Osteoblast (primary cell): ENCODE measurements around the gene KCTD10. TPM values are rescaled to one million over a fixed set of nuclear protein-coding genes. Genes with fewer than 3 reads are reported as not detected.
"Not testable (repeated sequence)": the region's sequence is repeated elsewhere in the genome, so short reads cannot be mapped to it uniquely, and the experiment has no call there.

ENCODE experiments used
- DNase-seq: peaks from one replicate; pipeline ENCODE4 v3.0.0; 2011; ENCODE audit warnings: low spot score, mixed read lengths; ENCODE audit not compliant: insufficient read length; ENCODE audit errors: missing footprints
- H2AFZ ChIP-seq: 2 replicates; pipeline ENCODE4 v1.6.0; 2011; ENCODE audit warnings: mild to moderate bottlenecking, low read length
- H3K27ac ChIP-seq: 2 replicates; pipeline ENCODE4 v1.5.1; 2011; ENCODE audit warnings: mild to moderate bottlenecking, low read depth, low read length, moderate library complexity
- H3K27me3 ChIP-seq: 2 replicates; pipeline ENCODE4 v1.6.0; 2012; ENCODE audit warnings: mild to moderate bottlenecking, control low read depth, inconsistent platforms, low read length, moderate library complexity; ENCODE audit not compliant: insufficient read depth
- H3K36me3 ChIP-seq: 2 replicates; pipeline ENCODE4 v1.5.1; 2011; ENCODE audit warnings: mild to moderate bottlenecking, low read length, control low read depth, moderate library complexity; ENCODE audit not compliant: insufficient read depth
- H3K4me1 ChIP-seq: 2 replicates; pipeline ENCODE4 v1.5.1; 2011; ENCODE audit warnings: mild to moderate bottlenecking, low read length, control low read depth, moderate library complexity; ENCODE audit not compliant: insufficient read depth
- H3K4me2 ChIP-seq: 2 replicates; pipeline ENCODE4 v1.6.0; 2011; ENCODE audit warnings: mild to moderate bottlenecking, low read length; ENCODE audit not compliant: insufficient read depth
- H3K4me3 ChIP-seq: fragments of 200-600 bp; sonication (generic); 3 replicates; pipeline ENCODE4 v1.5.1; 2012; ENCODE audit warnings: mild to moderate bottlenecking, low read length, inconsistent platforms; ENCODE audit not compliant: insufficient read depth
- H3K79me2 ChIP-seq: 2 replicates; pipeline ENCODE4 v1.6.0; 2012; ENCODE audit warnings: mild to moderate bottlenecking, low read length, control low read depth, inconsistent platforms; ENCODE audit not compliant: insufficient read depth
- H3K9me3 ChIP-seq: 2 replicates; pipeline ENCODE4 v1.5.1; 2011; ENCODE audit warnings: low read depth, low read length, control low read depth
- H4K20me1 ChIP-seq: 2 replicates; pipeline ENCODE4 v1.6.0; 2012; ENCODE audit warnings: mild to moderate bottlenecking, low read length, control low read depth; ENCODE audit not compliant: insufficient read depth
- CTCF ChIP-seq: IDR thresholded peaks from 2 replicates; pipeline ENCODE4 v1.5.1; 2011; ENCODE audit warnings: mild to moderate bottlenecking, low read depth, low read length, moderate library complexity; ENCODE audit errors: extremely low read depth
- total RNA-seq: library from RNA; depleted of rRNA; stranded (reverse); fragments of >200 nt; gene quantifications from 2 replicates; pipeline ENCODE4 v1.2.3, GENCODE V29; 2012

The KCTD10 gene
- total RNA-seq, 1 donor: 102 TPM

DNA sequence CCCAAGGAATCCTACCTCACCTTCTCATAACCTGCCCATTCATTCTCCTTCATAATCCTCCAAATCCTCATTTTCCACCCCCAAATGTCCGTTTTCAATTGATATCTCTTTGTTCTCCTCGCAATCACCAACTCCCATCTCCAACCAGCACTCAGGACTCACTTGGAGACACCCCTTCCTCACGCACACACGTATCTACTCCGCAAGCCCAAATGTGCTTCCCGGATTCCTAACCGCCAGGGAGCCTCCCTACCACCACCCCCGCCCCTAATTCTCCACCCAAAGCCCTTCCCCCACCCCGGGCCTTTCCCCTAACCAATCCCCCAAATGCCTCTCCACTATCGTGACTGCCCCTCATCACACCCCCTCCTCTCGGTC is 304 bp downstream of the KCTD10 start:
- no peak for DNase-seq
- Histone ChIP-seq H2AFZ (peak overlapping the region; percentile 98), H3K4me2 (peak overlapping the region; percentile 99), H4K20me1 (peaks cover 32% of the 10 kb centered on the region), H3K27ac (peak overlapping the region; percentile 99), H3K4me3 (peak overlapping the region; percentile 99), H3K9me3 (no peaks in the 10 kb centered on the region), H3K36me3 (peaks cover 14% of the 10 kb centered on the region), H3K4me1 (peaks cover 38% of the 10 kb centered on the region), H3K27me3 (no peaks in the 10 kb centered on the region), H3K79me2 (peaks cover 90% of the 10 kb centered on the region)
- no peak for TF ChIP-seq CTCF

- peak overlapping the region; percentile 99 for H3K4me3 ChIP-seq
- no peak for DNase-seq
- H3K27me3 ChIP-seq: no peaks in the 10 kb centered on the region
- H3K27ac ChIP-seq: peak overlapping the region; percentile 99
- no peaks in the 10 kb centered on the region for H3K9me3 ChIP-seq
- peaks cover 35% of the 10 kb centered on the region for H4K20me1 ChIP-seq
- peak overlapping the region; percentile 16 for H2AFZ ChIP-seq
- peaks cover 96% of the 10 kb centered on the region for H3K79me2 ChIP-seq
- H3K4me1 ChIP-seq: peaks cover 38% of the 10 kb centered on the region
- peaks cover 15% of the 10 kb centered on the region for H3K36me3 ChIP-seq
- no peak for TF ChIP-seq CTCF
- H3K4me2 ChIP-seq: peak overlapping the region; percentile 99
Observed at GRCh38 chr12:109475993-109476806, 900 bp downstream of the KCTD10 start.

GRCh38 chr12:109475121-109475520 is 2.0 kb downstream of the KCTD10 start:
- Histone ChIP-seq H3K36me3 (peaks cover 26% of the 10 kb centered on the region), H3K27ac (peak overlapping the region; percentile 99)

GRCh38 chr12:109473526-109474270 is 3.4 kb downstream of the KCTD10 start:
- H3K27me3 ChIP-seq, H2AFZ ChIP-seq, H3K4me3 ChIP-seq, H3K9me3 ChIP-seq, H3K4me2 ChIP-seq, DNase-seq: not testable (repeated sequence)
- peaks cover 97% of the 10 kb centered on the region for H3K79me2 ChIP-seq
- H4K20me1 ChIP-seq: peaks cover 58% of the 10 kb centered on the region
- peaks cover 37% of the 10 kb centered on the region for H3K36me3 ChIP-seq
- peaks cover 34% of the 10 kb centered on the region for H3K4me1 ChIP-seq
- peak overlapping the region; percentile 99 for H3K27ac ChIP-seq

More at GRCh38 chr12:109475121-109475520, 2.0 kb downstream of the KCTD10 start:
- Histone ChIP-seq H3K4me1 (peaks cover 38% of the 10 kb centered on the region), H3K79me2 (peaks cover 97% of the 10 kb centered on the region), H3K4me2 (peak overlapping the region; percentile 99), H3K4me3 (peak overlapping the region; percentile 99), H3K9me3 (no peaks in the 10 kb centered on the region), H4K20me1 (peaks cover 46% of the 10 kb centered on the region), H2AFZ (no peak overlapping the region), H3K27me3 (no peaks in the 10 kb centered on the region)
- TF ChIP-seq CTCF: no peak
- DNase-seq: no peak
